GM21447 (cell line): ENCODE measurements around the gene FBXL2.
"Not testable (repeated sequence)": the region's sequence is repeated elsewhere in the genome, so short reads cannot be mapped to it uniquely, and the experiment has no call there.

Source experiments
- ATAC-seq: cut with Tn5 transposase; IDR thresholded peaks from one replicate; pipeline ENCODE4 v1.9.1; 2021; ENCODE audit not compliant: unreplicated experiment

FBXL2 gene

GRCh38 chr3:33426068-33426467 lies 148.8 kb downstream of the FBXL2 start:
- ATAC-seq: no peak

- no peak for ATAC-seq
Observed at GRCh38 chr3:33426630-33427317, 149.5 kb downstream of the FBXL2 start.

GRCh38 chr3:33428734-33429133 lies 151.5 kb downstream of the FBXL2 start:
- ATAC-seq: no peak

GRCh38 chr3:33429306-33429705 lies 152.1 kb downstream of the FBXL2 start:
- ATAC-seq: not testable (repeated sequence)

- ATAC-seq: no peak
Observed at GRCh38 chr3:33430061-33430460, 152.8 kb downstream of the FBXL2 start.

- no peak for ATAC-seq
Observed at GRCh38 chr3:33430571-33430970, 153.3 kb downstream of the FBXL2 start.

- no peak for ATAC-seq
Observed at GRCh38 chr3:33433843-33434242, 156.6 kb downstream of the FBXL2 start.
